HG03558 (cell line): ENCODE data around the gene ISCU.
"Not testable (repeated sequence)": the region's sequence is repeated elsewhere in the genome, so short reads cannot be mapped to it uniquely, and the experiment has no call there.

Experiments
- ATAC-seq: cut with Tn5 transposase; IDR thresholded peaks from one replicate; pipeline ENCODE4 v1.9.1; 2021; ENCODE audit warnings: moderate number of reproducible peaks; ENCODE audit not compliant: unreplicated experiment; ENCODE audit errors: extremely low read depth

Gene ISCU

GRCh38 chr12:108542320-108542719 lies 20.1 kb upstream of the ISCU start:
- ATAC-seq: no peak

GRCh38 chr12:108543652-108544051 lies 18.7 kb upstream of the ISCU start:
- ATAC-seq: no peak

GRCh38 chr12:108547686-108548085 lies 14.7 kb upstream of the ISCU start:
- no peak for ATAC-seq

- ATAC-seq: no peak
These were observed 13.4 kb upstream of the ISCU start for GRCh38 chr12:108548954-108549521.

- no peak for ATAC-seq
These were observed 10.9 kb upstream of the ISCU start for GRCh38 chr12:108551535-108551934.

GRCh38 chr12:108553799-108554198 lies 8.6 kb upstream of the ISCU start:
- ATAC-seq: no peak

- not testable (repeated sequence) for ATAC-seq
These were observed 7.0 kb upstream of the ISCU start for GRCh38 chr12:108555383-108555782.

- no peak for ATAC-seq
These were observed 3.3 kb upstream of the ISCU start for GRCh38 chr12:108559007-108559655.

- ATAC-seq: no peak
These were observed 2.6 kb upstream of the ISCU start for GRCh38 chr12:108559748-108560147.

GRCh38 chr12:108560321-108560721 lies 2.1 kb upstream of the ISCU start:
- no peak for ATAC-seq

- no peak for ATAC-seq
These were observed 1.4 kb upstream of the ISCU start, which contains the start of gene SART3 for GRCh38 chr12:108560752-108561719. TSS of gene SART3 (minus strand) at chr12:108561173. CDS start at chr12:108561154, 19 bp downstream.

- ATAC-seq: no peak
These were observed 496 bp upstream of the ISCU start for GRCh38 chr12:108561852-108562347.

GRCh38 chr12:108563136-108563803 lies 874 bp downstream of the ISCU start:
- peak; percentile 25 for ATAC-seq

- ATAC-seq: no peak
These were observed 1.4 kb downstream of the ISCU start for GRCh38 chr12:108563804-108564151.

- no peak for ATAC-seq
These were observed 2.3 kb downstream of the ISCU start for GRCh38 chr12:108564724-108565123.

GRCh38 chr12:108565146-108565545 lies 2.8 kb downstream of the ISCU start:
- ATAC-seq: no peak

GRCh38 chr12:108565976-108566375 lies 3.6 kb downstream of the ISCU start:
- ATAC-seq: no peak

- ATAC-seq: no peak
These were observed 4.1 kb downstream of the ISCU start for GRCh38 chr12:108566452-108566851.

- no peak for ATAC-seq
These were observed 5.3 kb downstream of the ISCU start for GRCh38 chr12:108567406-108568337.
